Mucosa of rectum (tissue), 2 donors: ENCODE data around the gene EHBP1.

Source experiments
- H3K27ac ChIP-seq, 2 donors: one replicate each; pipeline ENCODE4 v1.7.0; 2013; ENCODE audit warnings: inconsistent platforms in 2 of 2, low read depth in 2 of 2, low read length in 2 of 2
- H3K27me3 ChIP-seq, 2 donors: one replicate each; pipeline ENCODE4 v1.7.0; 2013; ENCODE audit warnings: low read length in 2 of 2; ENCODE audit not compliant: control insufficient read depth in 2 of 2, insufficient read depth in 2 of 2
- H3K36me3 ChIP-seq, 2 donors: one replicate each; pipeline ENCODE4 v1.7.0; 2013; ENCODE audit warnings: low read length in 2 of 2; ENCODE audit not compliant: control insufficient read depth in 2 of 2, insufficient read depth in 2 of 2
- H3K4me1 ChIP-seq, 2 donors: one replicate each; pipeline ENCODE4 v1.7.0; 2013; ENCODE audit warnings: low read length in 2 of 2, mild to moderate bottlenecking in 1 of 2; ENCODE audit not compliant: control insufficient read depth in 2 of 2, insufficient read depth in 2 of 2
- H3K4me3 ChIP-seq, 2 donors: one replicate each; pipeline ENCODE4 v1.7.0; 2013; ENCODE audit warnings: low read length in 2 of 2
- H3K9ac ChIP-seq, 2 donors: one replicate each; pipeline ENCODE4 v1.7.0; 2013; ENCODE audit warnings: low read length in 2 of 2, low read depth in 1 of 2, mild to moderate bottlenecking in 1 of 2
- H3K9me3 ChIP-seq, 2 donors: one replicate each; pipeline ENCODE4 v1.7.0; 2013; ENCODE audit warnings: low read length in 2 of 2; ENCODE audit not compliant: control insufficient read depth in 2 of 2
- donor health status: healthy.
- donor health status: Normal muscosa, but diverticular disease.

EHBP1 gene

GRCh38 chr2:62811086-62811485 lies 105.6 kb downstream of the EHBP1 start:
- Histone ChIP-seq H3K36me3 (no peaks in the 10 kb centered on the region), H3K4me1 (no peaks in the 10 kb centered on the region), H3K27ac (no peak overlapping the region), H3K9ac (no peak overlapping the region), H3K9me3 (no peaks in the 10 kb centered on the region), H3K4me3 (no peak overlapping the region), H3K27me3 (no peaks in the 10 kb centered on the region)

GRCh38 chr2:62811972-62812371 lies 106.5 kb downstream of the EHBP1 start:
- H3K27me3 ChIP-seq: no peaks in the 10 kb centered on the region
- H3K9me3 ChIP-seq: no peaks in the 10 kb centered on the region
- H3K9ac ChIP-seq: no peak overlapping the region
- H3K4me3 ChIP-seq: no peak overlapping the region
- H3K4me1 ChIP-seq: no peaks in the 10 kb centered on the region
- H3K27ac ChIP-seq: no peak overlapping the region
- no peaks in the 10 kb centered on the region for H3K36me3 ChIP-seq

- H3K36me3 ChIP-seq: no peaks in the 10 kb centered on the region
- no peaks in the 10 kb centered on the region for H3K4me1 ChIP-seq
- no peak overlapping the region for H3K27ac ChIP-seq
- H3K4me3 ChIP-seq: no peak overlapping the region
- no peak overlapping the region for H3K9ac ChIP-seq
- H3K9me3 ChIP-seq: no peaks in the 10 kb centered on the region
- H3K27me3 ChIP-seq: no peaks in the 10 kb centered on the region
These were observed 107.7 kb downstream of the EHBP1 start for GRCh38 chr2:62812921-62813825.

GRCh38 chr2:62814123-62814522 lies 108.6 kb downstream of the EHBP1 start:
- H3K4me1 ChIP-seq: no peaks in the 10 kb centered on the region
- H3K9ac ChIP-seq: no peak overlapping the region
- H3K27ac ChIP-seq: no peak overlapping the region
- H3K36me3 ChIP-seq: no peaks in the 10 kb centered on the region
- no peak overlapping the region for H3K4me3 ChIP-seq
- H3K27me3 ChIP-seq: no peaks in the 10 kb centered on the region
- H3K9me3 ChIP-seq: no peaks in the 10 kb centered on the region

GRCh38 chr2:62817348-62817747 lies 111.8 kb downstream of the EHBP1 start:
- Histone ChIP-seq H3K4me3 (no peak overlapping the region), H3K4me1 (no peaks in the 10 kb centered on the region), H3K36me3 (no peaks in the 10 kb centered on the region), H3K9ac (no peak overlapping the region), H3K27ac (no peak overlapping the region), H3K9me3 (no peaks in the 10 kb centered on the region), H3K27me3 (no peaks in the 10 kb centered on the region)

GRCh38 chr2:62817995-62818713 lies 112.6 kb downstream of the EHBP1 start:
- Histone ChIP-seq H3K27me3 (no peaks in the 10 kb centered on the region), H3K9ac (no peak overlapping the region), H3K36me3 (no peaks in the 10 kb centered on the region), H3K9me3 (no peaks in the 10 kb centered on the region), H3K27ac (no peak overlapping the region), H3K4me1 (no peaks in the 10 kb centered on the region), H3K4me3 (no peak overlapping the region)

GRCh38 chr2:62822549-62822948 lies 117.0 kb downstream of the EHBP1 start:
- H3K27ac ChIP-seq: no peak overlapping the region
- H3K4me3 ChIP-seq: no peak overlapping the region
- peaks cover 4 to 8% of the 10 kb centered on the region in 2 donors for H3K36me3 ChIP-seq
- no peak overlapping the region for H3K9ac ChIP-seq
- H3K27me3 ChIP-seq: no peaks in the 10 kb centered on the region
- no peaks in the 10 kb centered on the region for H3K4me1 ChIP-seq
- H3K9me3 ChIP-seq: no peaks in the 10 kb centered on the region

GRCh38 chr2:62824388-62824787 lies 118.9 kb downstream of the EHBP1 start:
- Histone ChIP-seq H3K36me3 (peaks cover 4 to 8% of the 10 kb centered on the region in 2 donors), H3K27ac (no peak overlapping the region), H3K27me3 (no peaks in the 10 kb centered on the region), H3K9ac (no peak overlapping the region), H3K4me3 (no peak overlapping the region), H3K9me3 (no peaks in the 10 kb centered on the region), H3K4me1 (no peaks in the 10 kb centered on the region)

- H3K27ac ChIP-seq: no peak overlapping the region
These were observed 120.6 kb downstream of the EHBP1 start for GRCh38 chr2:62826141-62826540.

GRCh38 chr2:62826953-62827675 lies 121.6 kb downstream of the EHBP1 start:
- Histone ChIP-seq H3K4me3 (no peak overlapping the region), H3K4me1 (no peaks in the 10 kb centered on the region), H3K9ac (no peak overlapping the region), H3K27me3 (no peaks in the 10 kb centered on the region), H3K36me3 (peaks cover 4 to 8% of the 10 kb centered on the region in 2 donors), H3K9me3 (no peaks in the 10 kb centered on the region), H3K27ac (no peak overlapping the region)

More at GRCh38 chr2:62826141-62826540, 120.6 kb downstream of the EHBP1 start:
- H3K4me3 ChIP-seq: no peak overlapping the region
- H3K36me3 ChIP-seq: peaks cover 4 to 8% of the 10 kb centered on the region in 2 donors
- no peaks in the 10 kb centered on the region for H3K27me3 ChIP-seq
- H3K4me1 ChIP-seq: no peaks in the 10 kb centered on the region
- H3K9me3 ChIP-seq: no peaks in the 10 kb centered on the region
- no peak overlapping the region for H3K9ac ChIP-seq
